ENCODE results near the gene WAPL.

WAPL gene

DNA sequence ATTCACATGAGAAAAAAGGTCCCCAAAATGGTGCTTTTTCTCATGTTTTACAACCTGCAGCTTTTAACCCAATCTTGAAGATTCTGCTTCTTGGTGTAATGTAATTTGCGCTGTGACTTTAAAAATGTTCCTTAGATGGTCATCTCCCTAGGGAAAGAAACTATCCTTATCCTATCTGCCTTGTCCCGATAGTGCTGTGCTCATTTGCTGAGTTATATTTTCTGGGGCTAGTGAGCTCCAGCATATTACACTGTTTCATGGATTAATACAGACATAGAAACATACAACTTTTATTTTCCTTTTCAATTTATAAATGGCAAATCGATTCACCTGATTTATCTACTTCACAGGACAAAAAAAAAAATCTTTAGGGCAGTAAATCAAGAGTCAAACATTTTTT lies 2.8 kb downstream of the WAPL start:
- TF ChIP-seq SIN3A (IDR thresholded peaks at IDR 0.05; ENCODE audit: borderline replicate concordance, insufficient read depth, low read length) (no peak), FOXP2 (optimal IDR thresholded peaks at IDR 0.05; ENCODE audit: borderline replicate concordance, extremely low read depth, extremely low read length, insufficient read depth) (no peak), POLR2AphosphoS5 (IDR thresholded peaks at IDR 0.05; ENCODE audit: low read depth, low read length) (no peak), TAF1 (IDR thresholded peaks at IDR 0.05; ENCODE audit: borderline replicate concordance, insufficient read depth, low read length) (no peak)
- TF ChIP-seq, protein P1, sequence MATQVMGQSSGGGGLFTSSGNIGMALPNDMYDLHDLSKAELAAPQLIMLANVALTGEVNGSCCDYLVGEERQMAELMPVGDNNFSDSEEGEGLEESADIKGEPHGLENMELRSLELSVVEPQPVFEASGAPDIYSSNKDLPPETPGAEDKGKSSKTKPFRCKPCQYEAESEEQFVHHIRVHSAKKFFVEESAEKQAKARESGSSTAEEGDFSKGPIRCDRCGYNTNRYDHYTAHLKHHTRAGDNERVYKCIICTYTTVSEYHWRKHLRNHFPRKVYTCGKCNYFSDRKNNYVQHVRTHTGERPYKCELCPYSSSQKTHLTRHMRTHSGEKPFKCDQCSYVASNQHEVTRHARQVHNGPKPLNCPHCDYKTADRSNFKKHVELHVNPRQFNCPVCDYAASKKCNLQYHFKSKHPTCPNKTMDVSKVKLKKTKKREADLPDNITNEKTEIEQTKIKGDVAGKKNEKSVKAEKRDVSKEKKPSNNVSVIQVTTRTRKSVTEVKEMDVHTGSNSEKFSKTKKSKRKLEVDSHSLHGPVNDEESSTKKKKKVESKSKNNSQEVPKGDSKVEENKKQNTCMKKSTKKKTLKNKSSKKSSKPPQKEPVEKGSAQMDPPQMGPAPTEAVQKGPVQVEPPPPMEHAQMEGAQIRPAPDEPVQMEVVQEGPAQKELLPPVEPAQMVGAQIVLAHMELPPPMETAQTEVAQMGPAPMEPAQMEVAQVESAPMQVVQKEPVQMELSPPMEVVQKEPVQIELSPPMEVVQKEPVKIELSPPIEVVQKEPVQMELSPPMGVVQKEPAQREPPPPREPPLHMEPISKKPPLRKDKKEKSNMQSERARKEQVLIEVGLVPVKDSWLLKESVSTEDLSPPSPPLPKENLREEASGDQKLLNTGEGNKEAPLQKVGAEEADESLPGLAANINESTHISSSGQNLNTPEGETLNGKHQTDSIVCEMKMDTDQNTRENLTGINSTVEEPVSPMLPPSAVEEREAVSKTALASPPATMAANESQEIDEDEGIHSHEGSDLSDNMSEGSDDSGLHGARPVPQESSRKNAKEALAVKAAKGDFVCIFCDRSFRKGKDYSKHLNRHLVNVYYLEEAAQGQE (IDR thresholded peaks at IDR 0.05; ENCODE audit: insufficient read depth in 1 of 2, low read depth in 2 of 2, low read length in 2 of 2): no peak

DNA sequence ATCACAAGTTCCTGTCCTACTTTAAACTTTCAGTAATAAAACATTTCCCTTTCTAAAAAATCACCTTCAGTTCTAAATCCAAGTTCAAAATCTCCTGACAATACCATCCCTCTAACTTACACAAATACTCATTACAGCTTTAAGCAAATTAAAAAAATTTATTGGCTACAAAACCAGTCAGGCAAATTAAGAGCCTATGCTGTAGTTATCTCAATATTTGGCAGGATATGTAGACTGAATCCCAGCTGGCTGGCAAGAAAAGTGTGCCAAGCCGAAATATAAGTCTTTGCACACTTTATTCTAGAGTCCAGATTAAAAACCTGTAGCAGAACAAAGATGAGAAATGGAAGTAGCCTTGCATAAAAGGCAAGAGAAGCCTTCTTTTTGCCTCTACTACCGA lies 9.5 kb downstream of the WAPL start:
- no peak for TF ChIP-seq FOXP2 (optimal IDR thresholded peaks at IDR 0.05; ENCODE audit: borderline replicate concordance, extremely low read depth, extremely low read length, insufficient read depth)
- TF ChIP-seq, protein P1 (IDR thresholded peaks at IDR 0.05; ENCODE audit: insufficient read depth in 1 of 2, low read depth in 2 of 2, low read length in 2 of 2): no peak
- TF ChIP-seq POLR2AphosphoS5 (IDR thresholded peaks at IDR 0.05; ENCODE audit: low read depth, low read length): no peak
- TF ChIP-seq SIN3A (IDR thresholded peaks at IDR 0.05; ENCODE audit: borderline replicate concordance, insufficient read depth, low read length): no peak
- TF ChIP-seq TAF1 (IDR thresholded peaks at IDR 0.05; ENCODE audit: borderline replicate concordance, insufficient read depth, low read length): no peak

- no peak for TF ChIP-seq SIN3A (IDR thresholded peaks at IDR 0.05; ENCODE audit: borderline replicate concordance, insufficient read depth, low read length)
- no peak for TF ChIP-seq POLR2AphosphoS5 (IDR thresholded peaks at IDR 0.05; ENCODE audit: low read depth, low read length)
- TF ChIP-seq FOXP2 (optimal IDR thresholded peaks at IDR 0.05; ENCODE audit: borderline replicate concordance, extremely low read depth, extremely low read length, insufficient read depth): no peak
- TF ChIP-seq TAF1 (IDR thresholded peaks at IDR 0.05; ENCODE audit: borderline replicate concordance, insufficient read depth, low read length): no peak
- TF ChIP-seq, protein P1 (IDR thresholded peaks at IDR 0.05; ENCODE audit: insufficient read depth in 1 of 2, low read depth in 2 of 2, low read length in 2 of 2): no peak
These were observed 10.3 kb downstream of the WAPL start for GRCh38 chr10:86511027-86511865.

- TF ChIP-seq, protein P1 (IDR thresholded peaks at IDR 0.05; ENCODE audit: insufficient read depth in 1 of 2, low read depth in 2 of 2, low read length in 2 of 2): no peak
- TF ChIP-seq FOXP2 (optimal IDR thresholded peaks at IDR 0.05; ENCODE audit: borderline replicate concordance, extremely low read depth, extremely low read length, insufficient read depth) (no peak), SIN3A (IDR thresholded peaks at IDR 0.05; ENCODE audit: borderline replicate concordance, insufficient read depth, low read length) (no peak), POLR2AphosphoS5 (IDR thresholded peaks at IDR 0.05; ENCODE audit: low read depth, low read length) (no peak), TAF1 (IDR thresholded peaks at IDR 0.05; ENCODE audit: borderline replicate concordance, insufficient read depth, low read length) (no peak)
These were observed 12.4 kb downstream of the WAPL start for GRCh38 chr10:86509145-86509544.
